ENCODE measurements around the gene CFD. TPM values are rescaled to one million over a fixed set of nuclear protein-coding genes. Genes with fewer than 3 reads are reported as not detected.

CFD gene
- total and polyA plus RNA-seq, 4 donors = 4.5 to 20.2 (median 13.6) TPM

GRCh38 chr19:824885-825284 is 34.6 kb upstream of the CFD start:
- H3K9ac ChIP-seq (ENCODE audit: low read depth in 1 of 2, low read length in 2 of 2) = no peak overlapping the region
- no peak for DNase-seq (ENCODE audit: low spot score)
- no peak overlapping the region for H3K4me3 ChIP-seq (ENCODE audit: low read depth in 1 of 3, low read length in 3 of 3)
- 79% methylated on average over 15 of the region's 15 CpGs for WGBS
- no peaks in the 10 kb centered on the region for H3K9me3 ChIP-seq (ENCODE audit: control insufficient read depth in 4 of 4, low read length in 3 of 4)
- no peaks in the 10 kb centered on the region for H3K36me3 ChIP-seq (ENCODE audit: control insufficient read depth in 4 of 4, insufficient read depth in 3 of 4, low read depth in 1 of 4, low read length in 3 of 4)
- peaks cover 0 to 6% (median 1%) of the 10 kb centered on the region in 4 donors for H3K27me3 ChIP-seq (ENCODE audit: control insufficient read depth in 4 of 4, insufficient read depth in 4 of 4, low read length in 3 of 4)
- H3K4me1 ChIP-seq (ENCODE audit: control insufficient read depth in 4 of 4, insufficient read depth in 4 of 4, low read length in 3 of 4) = peaks cover 0 to 8% (median 0%) of the 10 kb centered on the region in 4 donors
- no peak overlapping the region for H3K27ac ChIP-seq (ENCODE audit: low read depth in 1 of 2, low read length in 2 of 2)
- TF ChIP-seq, protein P1, sequence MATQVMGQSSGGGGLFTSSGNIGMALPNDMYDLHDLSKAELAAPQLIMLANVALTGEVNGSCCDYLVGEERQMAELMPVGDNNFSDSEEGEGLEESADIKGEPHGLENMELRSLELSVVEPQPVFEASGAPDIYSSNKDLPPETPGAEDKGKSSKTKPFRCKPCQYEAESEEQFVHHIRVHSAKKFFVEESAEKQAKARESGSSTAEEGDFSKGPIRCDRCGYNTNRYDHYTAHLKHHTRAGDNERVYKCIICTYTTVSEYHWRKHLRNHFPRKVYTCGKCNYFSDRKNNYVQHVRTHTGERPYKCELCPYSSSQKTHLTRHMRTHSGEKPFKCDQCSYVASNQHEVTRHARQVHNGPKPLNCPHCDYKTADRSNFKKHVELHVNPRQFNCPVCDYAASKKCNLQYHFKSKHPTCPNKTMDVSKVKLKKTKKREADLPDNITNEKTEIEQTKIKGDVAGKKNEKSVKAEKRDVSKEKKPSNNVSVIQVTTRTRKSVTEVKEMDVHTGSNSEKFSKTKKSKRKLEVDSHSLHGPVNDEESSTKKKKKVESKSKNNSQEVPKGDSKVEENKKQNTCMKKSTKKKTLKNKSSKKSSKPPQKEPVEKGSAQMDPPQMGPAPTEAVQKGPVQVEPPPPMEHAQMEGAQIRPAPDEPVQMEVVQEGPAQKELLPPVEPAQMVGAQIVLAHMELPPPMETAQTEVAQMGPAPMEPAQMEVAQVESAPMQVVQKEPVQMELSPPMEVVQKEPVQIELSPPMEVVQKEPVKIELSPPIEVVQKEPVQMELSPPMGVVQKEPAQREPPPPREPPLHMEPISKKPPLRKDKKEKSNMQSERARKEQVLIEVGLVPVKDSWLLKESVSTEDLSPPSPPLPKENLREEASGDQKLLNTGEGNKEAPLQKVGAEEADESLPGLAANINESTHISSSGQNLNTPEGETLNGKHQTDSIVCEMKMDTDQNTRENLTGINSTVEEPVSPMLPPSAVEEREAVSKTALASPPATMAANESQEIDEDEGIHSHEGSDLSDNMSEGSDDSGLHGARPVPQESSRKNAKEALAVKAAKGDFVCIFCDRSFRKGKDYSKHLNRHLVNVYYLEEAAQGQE (IDR thresholded peaks at IDR 0.05) = no peak
- TF ChIP-seq NR2F2 (IDR thresholded peaks at IDR 0.05) = no peak
- no peak for TF ChIP-seq MAX (IDR thresholded peaks at IDR 0.05)
- TF ChIP-seq FOXA2 (IDR thresholded peaks at IDR 0.05) = no peak
- no peak for TF ChIP-seq RXRA (IDR thresholded peaks at IDR 0.05)
- no peak for TF ChIP-seq SP1 (IDR thresholded peaks at IDR 0.05)
- TF ChIP-seq YY1 (IDR thresholded peaks at IDR 0.05) = no peak
- TF ChIP-seq RAD21 (IDR thresholded peaks at IDR 0.05) = no peak
- no peak for TF ChIP-seq HNF4G (IDR thresholded peaks at IDR 0.05)
- no peak for TF ChIP-seq EGR1 (IDR thresholded peaks at IDR 0.05; ENCODE audit: low read depth in 2 of 2)
- TF ChIP-seq, protein P2, sequence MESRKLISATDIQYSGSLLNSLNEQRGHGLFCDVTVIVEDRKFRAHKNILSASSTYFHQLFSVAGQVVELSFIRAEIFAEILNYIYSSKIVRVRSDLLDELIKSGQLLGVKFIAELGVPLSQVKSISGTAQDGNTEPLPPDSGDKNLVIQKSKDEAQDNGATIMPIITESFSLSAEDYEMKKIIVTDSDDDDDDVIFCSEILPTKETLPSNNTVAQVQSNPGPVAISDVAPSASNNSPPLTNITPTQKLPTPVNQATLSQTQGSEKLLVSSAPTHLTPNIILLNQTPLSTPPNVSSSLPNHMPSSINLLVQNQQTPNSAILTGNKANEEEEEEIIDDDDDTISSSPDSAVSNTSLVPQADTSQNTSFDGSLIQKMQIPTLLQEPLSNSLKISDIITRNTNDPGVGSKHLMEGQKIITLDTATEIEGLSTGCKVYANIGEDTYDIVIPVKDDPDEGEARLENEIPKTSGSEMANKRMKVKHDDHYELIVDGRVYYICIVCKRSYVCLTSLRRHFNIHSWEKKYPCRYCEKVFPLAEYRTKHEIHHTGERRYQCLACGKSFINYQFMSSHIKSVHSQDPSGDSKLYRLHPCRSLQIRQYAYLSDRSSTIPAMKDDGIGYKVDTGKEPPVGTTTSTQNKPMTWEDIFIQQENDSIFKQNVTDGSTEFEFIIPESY (IDR thresholded peaks at IDR 0.05) = no peak
- TF ChIP-seq, protein P3, sequence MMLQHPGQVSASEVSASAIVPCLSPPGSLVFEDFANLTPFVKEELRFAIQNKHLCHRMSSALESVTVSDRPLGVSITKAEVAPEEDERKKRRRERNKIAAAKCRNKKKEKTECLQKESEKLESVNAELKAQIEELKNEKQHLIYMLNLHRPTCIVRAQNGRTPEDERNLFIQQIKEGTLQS (IDR thresholded peaks at IDR 0.05) = no peak
- no peak for TF ChIP-seq CTCF (IDR thresholded peaks at IDR 0.05; ENCODE audit: low read depth, low read length, missing input control)
- no peak for TF ChIP-seq TAF1 (conservative IDR thresholded peaks at IDR 0.05)
- TF ChIP-seq JUND (IDR thresholded peaks at IDR 0.05) = no peak
- TF ChIP-seq HNF4A (conservative IDR thresholded peaks at IDR 0.05) = no peak
- no peak for TF ChIP-seq GABPA (IDR thresholded peaks at IDR 0.05 in 1 of 2, conservative IDR thresholded peaks at IDR 0.05 in 1 of 2)
- TF ChIP-seq FOXA1 (IDR thresholded peaks at IDR 0.05) = no peak
